Activated gamma-delta T cell treated with anti-CD3 and anti-CD28 coated beads, Interleukin-2, amount 50 U/mL, for 16 hours (primary cell): ENCODE measurements around the gene ERC2.

Experiments
- DNase-seq: peaks from one replicate; pipeline ENCODE4 v3.0.0-alpha.2; 2020; ENCODE audit warnings: low read depth

The ERC2 gene

GRCh38 chr3:55923626-55924025 is 544.6 kb downstream of the ERC2 start:
- no peak for DNase-seq

- DNase-seq = no peak
These were observed 545.1 kb downstream of the ERC2 start for GRCh38 chr3:55923207-55923606.

DNA sequence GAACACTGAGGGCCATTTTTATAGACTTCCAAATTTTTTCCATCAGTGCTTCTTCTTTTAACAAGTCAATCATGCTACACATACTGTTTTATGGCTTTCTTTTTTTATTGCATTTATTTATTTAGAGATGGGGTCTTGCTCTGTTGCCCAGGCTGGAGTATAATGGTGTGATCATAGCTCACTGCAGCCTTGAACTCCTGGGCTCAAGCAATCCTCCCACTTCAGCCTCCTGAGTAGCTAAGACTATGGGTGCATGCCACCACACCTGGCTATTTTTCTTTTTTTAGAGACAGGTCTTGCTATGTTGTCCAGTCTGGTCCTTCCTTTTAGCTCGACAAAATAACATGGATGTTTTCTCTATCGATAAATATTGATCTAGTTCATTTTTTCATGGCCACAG is 555.4 kb downstream of the ERC2 start:
- no peak for DNase-seq

GRCh38 chr3:55911266-55911665 is 557.0 kb downstream of the ERC2 start:
- DNase-seq = no peak

DNA sequence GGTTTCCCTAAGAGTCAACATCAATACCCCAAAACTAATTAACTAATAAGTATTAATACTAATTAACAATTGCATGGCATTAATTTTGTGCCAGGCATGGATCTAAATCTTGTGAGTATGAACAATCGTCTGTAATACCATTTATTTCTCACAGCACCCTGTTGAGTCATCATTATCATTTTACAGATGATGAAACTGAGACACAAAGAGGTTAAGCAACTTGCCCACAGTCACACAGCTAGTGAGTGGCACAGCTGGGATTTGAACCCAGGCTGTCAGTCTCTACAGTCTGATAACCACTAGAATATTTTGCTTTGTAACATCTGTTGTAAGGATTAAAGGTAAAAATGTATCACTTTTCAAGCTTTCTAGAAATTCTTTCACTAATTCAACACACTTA is 557.7 kb downstream of the ERC2 start:
- no peak for DNase-seq

- no peak for DNase-seq
These were observed 558.9 kb downstream of the ERC2 start for GRCh38 chr3:55909373-55909772.

- no peak for DNase-seq
These were observed 560.7 kb downstream of the ERC2 start for GRCh38 chr3:55907616-55908015.

DNA sequence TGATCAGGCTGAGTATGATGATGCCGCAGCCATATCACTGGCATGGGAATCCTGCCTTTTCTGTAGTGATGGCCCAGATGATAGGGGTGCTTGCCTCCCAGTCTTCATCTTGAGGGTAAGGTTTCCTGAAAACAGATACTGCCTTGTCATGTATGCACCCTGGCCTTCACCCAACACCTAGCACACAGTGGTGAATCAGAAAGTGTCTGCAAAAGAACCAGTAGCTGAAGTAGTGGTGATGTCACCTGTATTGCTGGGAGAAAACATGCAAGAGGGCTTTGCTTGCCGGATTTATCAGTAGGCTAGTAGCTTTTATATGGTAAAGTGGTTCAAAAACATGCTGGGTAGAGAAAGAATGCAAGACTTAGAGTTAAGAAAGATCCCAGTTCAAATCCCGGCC is 561.4 kb downstream of the ERC2 start:
- DNase-seq = no peak

GRCh38 chr3:55904716-55905115 is 563.6 kb downstream of the ERC2 start:
- no peak for DNase-seq

- no peak for DNase-seq
These were observed 564.6 kb downstream of the ERC2 start for GRCh38 chr3:55903680-55904079.

- no peak for DNase-seq
These were observed 565.9 kb downstream of the ERC2 start for GRCh38 chr3:55902221-55902900.

DNA sequence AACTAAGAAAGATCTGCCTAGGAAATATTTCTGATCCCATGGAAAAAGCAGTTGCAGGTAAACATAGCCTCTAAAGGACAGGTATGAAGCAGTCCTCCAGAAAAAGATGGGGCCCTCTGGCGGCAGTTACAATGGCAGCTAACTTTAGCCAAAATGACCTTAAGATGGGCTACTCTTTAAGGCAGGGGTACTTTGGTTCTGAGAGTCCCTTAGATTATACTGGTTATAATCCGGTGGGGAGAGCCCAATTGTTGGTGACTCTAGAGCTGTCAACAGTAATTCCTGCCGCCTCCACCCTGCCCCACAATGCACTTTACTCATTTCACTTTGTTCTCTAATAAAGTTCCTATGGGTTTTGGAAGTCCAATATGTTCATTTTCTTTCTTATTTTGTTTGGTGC is 568.4 kb downstream of the ERC2 start:
- no peak for DNase-seq

- no peak for DNase-seq
These were observed 570.6 kb downstream of the ERC2 start for GRCh38 chr3:55897573-55898224.

DNA sequence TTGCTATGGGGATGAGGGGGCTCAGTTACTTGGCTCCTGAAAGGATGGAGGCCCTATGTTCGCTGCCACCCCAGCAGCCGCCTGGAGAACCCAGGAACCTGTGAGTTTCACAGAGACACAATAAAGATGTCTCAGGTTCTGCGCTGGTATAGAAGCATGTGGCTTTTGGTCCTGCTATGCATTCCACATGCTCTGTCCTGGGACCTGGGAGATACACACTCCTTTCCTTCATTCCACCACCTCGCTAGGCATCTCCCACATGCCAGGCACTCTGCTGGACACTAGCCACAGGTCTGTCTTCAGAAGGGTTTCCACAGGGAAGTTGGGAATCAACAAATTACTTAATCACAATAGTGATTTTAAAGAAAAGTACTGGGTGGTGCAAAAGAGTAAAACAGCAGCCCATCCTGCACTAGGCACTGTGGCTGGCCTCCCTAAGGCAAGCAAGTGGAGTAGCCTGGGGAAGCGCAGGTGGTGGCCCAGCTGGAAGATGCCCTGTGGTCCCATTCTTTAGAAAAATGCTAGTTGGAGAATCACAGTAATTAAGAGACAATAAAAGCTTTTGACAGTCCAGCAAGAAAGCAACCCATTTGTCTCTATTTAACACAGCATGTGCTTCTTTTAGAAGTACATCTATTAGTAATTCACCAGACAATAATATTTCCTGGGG is 572.2 kb downstream of the ERC2 start:
- DNase-seq = no peak

GRCh38 chr3:55894605-55895004 is 573.7 kb downstream of the ERC2 start:
- no peak for DNase-seq

- no peak for DNase-seq
These were observed 575.1 kb downstream of the ERC2 start for GRCh38 chr3:55893045-55893664.

- DNase-seq = no peak
These were observed 577.2 kb downstream of the ERC2 start for GRCh38 chr3:55891106-55891505.

DNA sequence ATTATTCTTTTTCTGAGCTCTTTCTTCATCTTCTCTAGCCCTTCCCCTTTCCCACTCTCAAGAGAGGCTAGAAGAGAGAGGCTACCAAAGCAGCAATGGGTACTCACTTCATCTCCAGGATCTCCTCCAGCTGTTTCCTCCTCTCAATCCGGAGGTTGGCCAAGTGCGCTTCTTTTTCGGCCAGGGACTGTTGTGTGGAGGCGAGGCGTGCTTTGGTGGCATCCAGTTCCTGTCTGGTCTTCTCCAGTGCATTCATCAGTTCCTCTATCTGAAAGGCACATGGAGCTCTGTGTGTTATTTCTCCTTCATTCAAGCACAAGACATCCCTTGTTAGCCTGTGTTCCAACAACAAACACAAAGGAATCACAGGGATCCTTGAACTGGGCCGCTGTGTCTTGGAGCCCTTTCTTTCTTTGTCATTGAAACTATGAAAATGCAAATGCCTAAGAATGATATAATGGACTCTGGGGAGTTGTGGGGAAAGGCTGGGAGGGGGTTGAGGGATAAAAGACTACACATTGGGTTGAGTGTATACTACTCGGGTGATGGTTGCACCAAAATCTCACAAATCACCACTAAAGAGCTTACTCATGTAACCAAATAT is 579.9 kb downstream of the ERC2 start:
- no peak for DNase-seq

GRCh38 chr3:55885721-55886120 is 582.5 kb downstream of the ERC2 start:
- no peak for DNase-seq

- DNase-seq = no peak
These were observed 583.6 kb downstream of the ERC2 start for GRCh38 chr3:55884491-55885285.

DNA sequence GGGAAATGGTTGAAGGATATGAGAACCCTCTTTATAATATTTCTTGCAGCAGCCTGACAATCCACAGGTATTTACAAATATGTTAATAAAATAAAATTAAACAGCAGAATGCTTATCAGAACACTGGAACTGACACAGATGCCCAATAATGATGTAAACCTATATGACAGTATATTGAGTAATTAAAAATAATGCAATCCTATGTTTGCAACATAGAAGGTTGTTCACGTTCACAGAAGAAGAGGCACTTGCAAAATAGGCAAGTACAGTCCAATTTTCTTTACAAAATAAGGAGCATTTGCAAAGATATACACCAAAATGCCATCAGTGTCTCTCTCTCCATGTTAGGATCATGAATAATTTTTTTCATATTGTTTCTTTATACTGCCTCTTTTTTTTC is 584.2 kb downstream of the ERC2 start:
- DNase-seq = no peak

DNA sequence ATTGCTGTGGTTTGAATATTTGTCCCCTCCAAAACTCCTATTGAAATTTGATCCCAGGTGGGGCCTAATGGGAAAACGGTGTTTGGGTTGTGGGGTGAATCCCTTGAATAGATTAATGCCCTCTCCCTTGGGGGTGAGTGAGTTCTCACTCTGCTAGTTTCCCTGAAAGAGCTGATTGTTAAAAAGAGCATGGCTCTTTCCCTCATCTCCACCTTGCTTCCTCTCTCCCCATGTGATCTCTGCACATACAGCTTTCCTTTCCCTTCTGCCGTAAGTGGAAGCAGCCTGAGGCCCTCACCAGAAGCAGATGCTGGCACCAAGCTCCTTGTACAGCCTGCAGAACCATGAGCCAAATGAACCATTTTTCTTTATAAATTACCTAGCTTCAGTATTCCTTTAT is 586.3 kb downstream of the ERC2 start:
- no peak for DNase-seq
